Endothelial cell of umbilical vein (primary cell): ENCODE data around the gene TMCC3.

Experiments used
- EZH2 ChIP-seq: IDR thresholded peaks from 2 replicates; pipeline ENCODE4 v1.6.1; 2012; ENCODE audit warnings: borderline replicate concordance, low read depth, mild to moderate bottlenecking, moderate library complexity, low read length, inconsistent platforms; ENCODE audit not compliant: severe bottlenecking
- TF ChIP-seq, protein P1 (sequence below), 2 donors: IDR thresholded peaks; 1 replicate in 1 of 2; 2 replicates in 1 of 2; pipeline ENCODE4 v1.5.1; 2011; ENCODE audit warnings: low read length in 2 of 2, mild to moderate bottlenecking in 2 of 2, moderate library complexity in 2 of 2, control low read depth in 1 of 2, inconsistent platforms in 1 of 2, low read depth in 1 of 2; ENCODE audit not compliant: insufficient read depth in 1 of 2; ENCODE audit errors: extremely low read depth in 1 of 2

DNA sequence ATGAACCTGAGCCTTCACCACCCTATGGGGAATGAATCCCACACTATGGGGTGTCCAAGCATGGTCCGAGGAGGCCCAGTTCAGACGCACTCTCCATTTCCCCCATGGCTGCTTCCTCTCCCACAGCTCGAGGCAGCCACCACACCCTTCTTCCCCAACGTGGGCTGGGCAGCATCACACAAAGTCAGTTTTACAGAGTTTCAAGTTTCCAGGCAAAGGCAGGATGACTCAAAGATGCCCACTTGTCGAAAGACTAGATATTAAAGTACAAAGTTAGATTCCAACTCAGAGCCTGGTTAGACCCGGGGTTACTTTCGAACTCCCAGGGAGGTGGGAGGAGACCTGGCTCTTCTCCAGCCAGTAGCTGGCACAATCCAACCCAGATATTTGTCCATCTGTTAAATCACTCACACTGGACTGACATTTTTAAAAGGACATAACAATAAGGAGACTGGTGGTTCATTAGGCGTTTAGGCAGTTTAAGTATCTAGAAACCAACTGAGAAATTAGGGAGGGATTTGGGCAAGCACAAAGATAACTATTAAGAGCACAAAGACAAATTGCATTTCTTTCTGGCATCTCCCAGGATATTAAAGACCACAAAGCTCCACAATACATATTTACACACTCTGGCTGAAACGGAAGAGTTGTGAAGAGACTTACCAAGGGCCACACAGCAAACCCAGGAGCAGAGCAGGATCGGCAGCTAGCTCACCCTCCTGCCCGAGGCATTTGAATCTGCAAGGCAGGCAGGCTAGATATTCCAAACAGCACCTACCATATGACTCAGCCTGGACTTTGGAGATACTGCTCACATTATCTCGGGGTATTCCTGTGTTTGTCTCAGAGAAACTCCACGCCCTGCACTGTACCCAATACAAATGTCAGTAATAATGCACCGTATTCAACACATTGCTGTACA is 34.8 kb downstream of the TMCC3 start:
- TF ChIP-seq, protein P1, sequence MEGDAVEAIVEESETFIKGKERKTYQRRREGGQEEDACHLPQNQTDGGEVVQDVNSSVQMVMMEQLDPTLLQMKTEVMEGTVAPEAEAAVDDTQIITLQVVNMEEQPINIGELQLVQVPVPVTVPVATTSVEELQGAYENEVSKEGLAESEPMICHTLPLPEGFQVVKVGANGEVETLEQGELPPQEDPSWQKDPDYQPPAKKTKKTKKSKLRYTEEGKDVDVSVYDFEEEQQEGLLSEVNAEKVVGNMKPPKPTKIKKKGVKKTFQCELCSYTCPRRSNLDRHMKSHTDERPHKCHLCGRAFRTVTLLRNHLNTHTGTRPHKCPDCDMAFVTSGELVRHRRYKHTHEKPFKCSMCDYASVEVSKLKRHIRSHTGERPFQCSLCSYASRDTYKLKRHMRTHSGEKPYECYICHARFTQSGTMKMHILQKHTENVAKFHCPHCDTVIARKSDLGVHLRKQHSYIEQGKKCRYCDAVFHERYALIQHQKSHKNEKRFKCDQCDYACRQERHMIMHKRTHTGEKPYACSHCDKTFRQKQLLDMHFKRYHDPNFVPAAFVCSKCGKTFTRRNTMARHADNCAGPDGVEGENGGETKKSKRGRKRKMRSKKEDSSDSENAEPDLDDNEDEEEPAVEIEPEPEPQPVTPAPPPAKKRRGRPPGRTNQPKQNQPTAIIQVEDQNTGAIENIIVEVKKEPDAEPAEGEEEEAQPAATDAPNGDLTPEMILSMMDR (IDR thresholded peaks at IDR 0.05; ENCODE audit: extremely low read depth in 1 of 2, insufficient read depth in 1 of 2, low read depth in 1 of 2, low read length in 2 of 2) = no peak
- TF ChIP-seq EZH2 = no peak
